GM12878 (cell line): Measurements from ENCODE around the gene NPHP1. TPM values are rescaled to one million over a fixed set of nuclear protein-coding genes. Genes with fewer than 3 reads are reported as not detected.

Source experiments
- BCLAF1 ChIP-seq: fragments of 450-650 bp; IDR thresholded peaks from 2 replicates; pipeline ENCODE4 v1.6.1; 2017; ENCODE audit warnings: antibody characterized with exemption, mild to moderate bottlenecking, moderate library complexity
- BMI1 ChIP-seq: fragments of 450-650 bp; IDR thresholded peaks from 2 replicates; pipeline ENCODE4 v1.6.1; 2016; ENCODE audit warnings: mild to moderate bottlenecking, moderate library complexity, borderline replicate concordance
- EZH2 ChIP-seq: IDR thresholded peaks from 2 replicates; pipeline ENCODE4 v1.6.1; 2012; ENCODE audit warnings: low read depth, mild to moderate bottlenecking, control low read depth, inconsistent platforms, low read length, borderline replicate concordance; ENCODE audit not compliant: control insufficient read depth
- SUPT20H ChIP-seq: IDR thresholded peaks from 2 replicates; pipeline ENCODE4 v1.6.1; 2011; ENCODE audit warnings: low read depth, mild to moderate bottlenecking, low read length, moderate library complexity, borderline replicate concordance; ENCODE audit not compliant: control insufficient read depth
- YBX1 ChIP-seq: fragments of 450-650 bp; IDR thresholded peaks from 2 replicates; pipeline ENCODE4 v1.6.1; 2016; ENCODE audit warnings: antibody characterized with exemption
- polyA plus RNA-seq, 11 experiments: library from polyadenylated mRNA; depleted of rRNA in 4 of 11; unstranded in 6 of 11; stranded (reverse) in 5 of 11; fragments of >200 nt; fragmentation: Nextera tagmentation in 4 of 11; fragmentation: Illumina TruSeq in 1 of 11; extraction: Ambion mirVana in 4 of 11; extraction: Trizol in 1 of 11; gene quantifications; 1 replicate in 1 of 11; 2 replicates in 10 of 11; pipeline versions ENCODE4 v1.2.1 to v1.2.3, GENCODE V29; 2011 to 2016; ENCODE audit warnings: inconsistent platforms in 2 of 11, missing spikeins in 2 of 11, low read depth in 1 of 11
- total RNA-seq, 4 experiments: library from RNA; depleted of rRNA in 3 of 4; stranded (reverse); fragments of >200 nt in 3 of 4; fragmentation: Illumina TruSeq in 1 of 4; extraction: Trizol in 1 of 4; gene quantifications; 2 replicates each; pipeline versions ENCODE4 v1.2.1 to v1.2.3, GENCODE V29; 2013 to 2021
- TF ChIP-seq, protein P1 (sequence below): fragments of 450-650 bp; IDR thresholded peaks from 2 replicates; pipeline ENCODE4 v1.6.1; 2017; ENCODE audit warnings: mild to moderate bottlenecking
- TF ChIP-seq, protein P2 (sequence below): IDR thresholded peaks from 2 replicates; pipeline ENCODE4 v1.6.1; 2011; ENCODE audit warnings: mild to moderate bottlenecking, low read depth, low read length, moderate library complexity; ENCODE audit not compliant: insufficient replicate concordance

The NPHP1 gene
- total and polyA plus RNA-seq, 10 of the 15 experiments (the other 5 are each of a cell fraction or from before 2014, with no cell fraction given), result 0.23 to 3.5 (median 1.2) TPM

GRCh38 chr2:110120171-110121051 lies 84.4 kb downstream of the NPHP1 start (continued):
- TF ChIP-seq, protein P1, sequence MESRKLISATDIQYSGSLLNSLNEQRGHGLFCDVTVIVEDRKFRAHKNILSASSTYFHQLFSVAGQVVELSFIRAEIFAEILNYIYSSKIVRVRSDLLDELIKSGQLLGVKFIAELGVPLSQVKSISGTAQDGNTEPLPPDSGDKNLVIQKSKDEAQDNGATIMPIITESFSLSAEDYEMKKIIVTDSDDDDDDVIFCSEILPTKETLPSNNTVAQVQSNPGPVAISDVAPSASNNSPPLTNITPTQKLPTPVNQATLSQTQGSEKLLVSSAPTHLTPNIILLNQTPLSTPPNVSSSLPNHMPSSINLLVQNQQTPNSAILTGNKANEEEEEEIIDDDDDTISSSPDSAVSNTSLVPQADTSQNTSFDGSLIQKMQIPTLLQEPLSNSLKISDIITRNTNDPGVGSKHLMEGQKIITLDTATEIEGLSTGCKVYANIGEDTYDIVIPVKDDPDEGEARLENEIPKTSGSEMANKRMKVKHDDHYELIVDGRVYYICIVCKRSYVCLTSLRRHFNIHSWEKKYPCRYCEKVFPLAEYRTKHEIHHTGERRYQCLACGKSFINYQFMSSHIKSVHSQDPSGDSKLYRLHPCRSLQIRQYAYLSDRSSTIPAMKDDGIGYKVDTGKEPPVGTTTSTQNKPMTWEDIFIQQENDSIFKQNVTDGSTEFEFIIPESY, result no peak
- TF ChIP-seq, protein P2, sequence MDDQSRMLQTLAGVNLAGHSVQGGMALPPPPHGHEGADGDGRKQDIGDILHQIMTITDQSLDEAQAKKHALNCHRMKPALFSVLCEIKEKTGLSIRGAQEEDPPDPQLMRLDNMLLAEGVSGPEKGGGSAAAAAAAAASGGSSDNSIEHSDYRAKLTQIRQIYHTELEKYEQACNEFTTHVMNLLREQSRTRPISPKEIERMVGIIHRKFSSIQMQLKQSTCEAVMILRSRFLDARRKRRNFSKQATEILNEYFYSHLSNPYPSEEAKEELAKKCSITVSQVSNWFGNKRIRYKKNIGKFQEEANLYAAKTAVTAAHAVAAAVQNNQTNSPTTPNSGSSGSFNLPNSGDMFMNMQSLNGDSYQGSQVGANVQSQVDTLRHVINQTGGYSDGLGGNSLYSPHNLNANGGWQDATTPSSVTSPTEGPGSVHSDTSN, result no peak
- TF ChIP-seq BCLAF1, result no peak
- TF ChIP-seq EZH2, result no peak
- TF ChIP-seq YBX1, result no peak
- no peak for TF ChIP-seq SUPT20H
- no peak for TF ChIP-seq BMI1
